GM18909 (cell line): ENCODE results near the gene BABAM1.
A peak's percentile ranks its signal among the peaks of the same experiment; 100 is the strongest.

ENCODE experiments used
- ATAC-seq: cut with Tn5 transposase; IDR thresholded peaks from one replicate; pipeline ENCODE4 v1.9.1; 2021; ENCODE audit warnings: mild to moderate bottlenecking; ENCODE audit not compliant: unreplicated experiment, poor library complexity

Gene BABAM1

DNA sequence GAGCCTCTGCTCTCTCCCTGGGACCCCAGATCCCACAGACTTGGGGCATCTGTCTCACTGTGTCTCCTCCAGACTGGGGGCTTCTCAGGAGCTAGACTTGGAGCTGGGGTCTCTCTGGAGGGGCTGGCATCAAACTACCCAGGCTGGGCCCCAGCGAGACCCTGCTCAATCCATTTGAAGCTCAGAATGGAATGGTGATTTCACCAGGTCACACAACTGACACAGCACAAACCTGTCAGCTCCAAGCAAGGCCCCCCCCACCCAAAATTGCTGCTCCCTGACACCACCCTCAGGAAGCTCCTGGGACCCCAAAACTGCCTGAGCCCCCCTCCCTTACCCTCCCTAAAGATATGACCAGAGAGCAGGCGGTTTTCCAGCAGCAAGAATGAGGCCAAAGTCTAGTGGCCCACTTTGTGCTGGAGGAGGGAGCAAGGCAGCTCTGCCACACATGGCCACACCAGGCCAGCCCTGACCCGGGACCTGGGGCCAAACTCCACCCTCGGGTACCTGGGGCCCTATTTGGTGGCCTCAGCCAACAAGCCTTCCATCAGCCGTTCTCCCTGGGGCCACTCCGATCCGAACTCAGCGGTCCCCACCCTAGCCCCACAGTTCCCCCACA, 23.9 kb upstream of the BABAM1 start:
- ATAC-seq: no peak

DNA sequence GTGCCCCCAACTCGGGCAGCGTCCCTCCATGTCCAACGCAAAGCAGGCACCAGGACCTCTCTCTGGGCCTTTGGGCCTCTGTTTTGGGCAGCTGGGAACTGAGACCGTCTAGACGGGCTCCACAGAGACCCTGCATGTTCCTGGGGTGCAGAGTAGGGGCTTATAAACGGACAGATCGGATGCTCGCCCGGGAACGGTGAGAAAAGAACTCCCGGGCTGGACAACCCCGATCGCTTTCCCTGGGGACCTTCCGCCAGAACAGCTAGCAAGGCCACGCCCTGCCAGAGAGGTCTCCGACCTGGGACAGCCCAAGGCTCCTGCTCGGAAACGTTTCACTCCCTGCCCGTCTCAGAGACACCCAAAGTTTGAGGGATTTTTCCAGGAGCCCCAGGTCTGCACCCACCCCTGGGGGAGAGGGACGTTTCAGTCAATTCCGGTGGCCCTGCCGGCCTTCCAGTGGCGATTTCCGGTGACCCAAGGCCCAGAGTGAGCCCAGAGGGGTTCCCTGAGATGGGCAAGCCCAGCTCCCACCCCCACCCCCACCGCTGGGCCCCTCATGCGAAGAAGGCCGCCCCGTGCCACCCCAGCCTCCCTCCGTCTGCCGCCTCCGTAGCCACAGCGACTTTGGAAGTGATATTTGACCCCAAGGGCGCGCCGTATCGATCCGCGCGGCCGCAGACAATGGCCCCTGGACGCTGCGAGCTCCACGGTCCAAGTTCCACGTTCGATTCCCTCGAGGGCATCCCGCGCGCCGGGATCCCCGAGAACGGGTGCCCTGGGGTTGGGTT, 23.2 kb upstream of the BABAM1 start:
- no peak for ATAC-seq

DNA sequence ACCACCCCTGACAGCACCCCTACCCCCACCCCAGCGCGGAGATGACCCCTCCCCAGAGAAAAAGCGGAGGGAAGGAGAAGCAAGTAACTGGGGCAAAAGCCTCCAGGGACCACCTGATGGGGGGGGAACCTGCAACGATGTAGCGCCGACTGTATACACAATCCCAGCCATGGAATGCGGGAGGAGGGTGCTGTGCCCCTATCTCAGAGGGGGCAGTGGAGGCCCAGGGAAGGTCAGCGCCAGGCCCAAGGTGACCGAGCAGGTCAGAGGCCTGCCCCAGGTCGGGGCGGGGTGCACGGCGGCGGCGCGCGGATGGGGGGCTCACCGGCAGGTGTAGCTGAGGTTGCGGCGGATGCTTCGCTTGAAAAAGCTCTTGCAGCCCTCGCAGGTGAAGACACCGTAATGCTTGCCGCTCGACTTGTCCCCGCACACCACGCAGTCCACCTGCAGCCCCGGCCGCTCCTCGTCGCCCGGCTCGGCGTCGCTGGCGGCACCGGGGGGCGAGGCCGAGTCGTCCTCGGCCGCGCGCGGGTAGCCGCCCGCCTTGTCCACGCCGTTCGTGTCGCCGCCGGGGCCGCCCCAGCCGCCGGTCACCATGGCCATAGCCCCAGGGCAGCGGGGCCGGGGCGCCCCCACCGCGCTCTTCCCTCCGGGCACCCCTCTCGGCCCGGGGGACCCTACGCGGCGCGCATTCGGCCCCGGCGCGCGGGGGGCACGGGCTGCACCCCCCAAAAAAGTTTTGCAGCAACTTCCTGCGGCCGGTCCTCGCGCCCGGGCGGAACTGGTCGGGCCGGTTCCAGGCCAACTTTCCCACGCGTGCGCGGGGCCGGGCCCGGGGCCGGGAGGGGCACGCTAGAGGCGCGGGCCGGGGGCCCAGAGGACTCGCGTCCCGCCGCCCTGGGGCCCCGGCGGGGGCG, 22.4 kb upstream of the BABAM1 start:
- peak; percentile 19 for ATAC-seq

DNA sequence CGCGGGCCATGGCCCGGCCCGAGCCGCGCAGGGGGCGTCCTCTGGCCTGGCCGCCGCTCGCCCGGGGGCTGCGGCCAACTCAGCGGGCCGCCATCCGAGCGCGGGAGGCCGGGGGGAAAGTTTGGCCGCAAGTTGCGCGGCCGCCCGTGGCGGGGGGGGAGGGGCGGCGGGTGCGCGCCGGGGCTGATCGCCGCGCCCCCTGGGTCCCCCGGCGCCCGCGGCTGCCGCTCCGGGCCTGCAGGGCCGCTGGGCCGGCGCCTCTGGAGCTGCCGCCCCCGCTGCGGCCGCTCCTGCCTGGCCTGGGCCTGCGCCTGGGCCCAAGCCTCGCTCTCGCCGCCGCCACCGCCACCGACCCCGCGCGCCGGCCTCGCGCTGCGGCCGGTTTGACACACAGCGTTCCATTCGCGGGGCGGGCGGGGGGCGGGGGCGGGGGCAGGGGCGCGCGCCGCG, 21.7 kb upstream of the BABAM1 start, which contains the start of gene NR2F6:
Gene NR2F6, minus strand, starts transcription at position 385 of the 450 bp plus-strand sequence. CDS start 699 bp downstream, outside the sequence.
- peak; percentile 18 for ATAC-seq

DNA sequence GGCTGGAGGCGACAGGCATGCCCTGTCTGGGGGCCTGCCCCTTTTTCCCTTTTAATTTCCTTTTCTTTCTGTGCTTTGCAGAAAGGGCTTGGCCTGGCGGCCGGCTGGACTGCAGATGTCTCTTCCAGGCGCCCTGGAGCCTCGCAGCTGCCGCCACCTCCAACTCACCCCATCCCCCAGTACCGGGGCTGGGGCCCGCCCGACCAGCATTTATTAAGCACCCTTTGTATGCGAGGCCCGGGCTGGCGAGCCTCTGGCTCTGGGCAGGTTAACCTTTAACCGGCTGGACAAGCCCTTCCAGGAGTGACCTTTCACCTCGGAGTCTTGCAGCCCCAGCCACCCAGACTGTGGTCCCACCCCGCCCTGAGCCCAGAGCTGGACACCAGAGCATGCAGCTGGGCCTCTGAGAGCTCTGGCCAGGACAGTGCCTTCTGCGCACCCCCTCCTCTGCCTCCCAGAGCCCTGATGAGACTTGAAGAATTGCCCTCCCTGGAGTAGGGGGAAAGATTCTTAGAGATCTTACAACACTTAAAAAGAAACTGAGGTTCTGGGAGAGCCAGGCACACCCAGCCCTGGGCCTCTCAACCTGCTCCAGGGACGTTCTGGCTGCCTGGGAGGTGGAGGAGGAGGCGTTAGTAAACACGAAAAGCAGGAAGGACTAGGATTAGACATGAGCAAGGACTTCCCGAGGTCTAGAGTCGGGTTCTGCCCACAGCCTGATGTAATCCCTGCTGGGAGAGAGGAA, 20.4 kb upstream of the BABAM1 start:
- ATAC-seq: no peak

DNA sequence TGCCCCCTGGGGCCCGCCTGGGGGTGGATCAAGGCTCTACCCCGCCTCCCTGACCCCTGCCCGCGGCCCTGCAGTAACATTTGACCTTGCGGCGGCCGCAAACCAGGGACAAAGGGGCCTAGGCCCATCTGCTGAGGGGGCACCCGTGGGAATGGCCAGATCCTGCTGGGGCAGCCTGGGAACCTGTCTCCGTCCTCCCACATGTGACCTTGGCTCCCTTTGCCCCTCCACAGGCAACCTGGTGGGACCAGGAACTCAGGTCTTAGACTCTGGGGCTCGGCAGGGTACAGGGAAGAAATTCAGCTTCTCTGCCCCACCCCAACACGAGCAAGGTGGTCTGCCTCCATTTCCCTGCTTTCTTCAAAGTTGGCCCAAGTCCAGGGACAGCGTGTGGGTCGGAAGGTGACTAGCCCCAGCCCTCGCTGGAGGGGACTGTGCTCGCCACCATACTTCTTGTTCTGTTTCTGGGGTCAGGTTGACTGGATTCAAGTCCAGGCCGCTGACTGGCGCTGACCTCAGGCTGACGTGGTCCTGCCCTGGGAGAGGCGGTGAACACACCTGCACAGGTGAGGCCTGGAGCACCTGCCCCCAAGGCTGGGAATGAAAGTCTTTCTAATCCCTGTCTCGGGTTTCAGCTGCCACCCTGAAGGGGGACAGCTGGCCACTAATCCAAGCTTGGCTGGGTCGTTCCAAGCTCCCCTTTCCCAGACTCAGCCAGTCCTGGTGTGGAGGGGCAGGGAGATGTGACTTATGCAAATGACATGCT, 19.0 kb upstream of the BABAM1 start:
- ATAC-seq: no peak

DNA sequence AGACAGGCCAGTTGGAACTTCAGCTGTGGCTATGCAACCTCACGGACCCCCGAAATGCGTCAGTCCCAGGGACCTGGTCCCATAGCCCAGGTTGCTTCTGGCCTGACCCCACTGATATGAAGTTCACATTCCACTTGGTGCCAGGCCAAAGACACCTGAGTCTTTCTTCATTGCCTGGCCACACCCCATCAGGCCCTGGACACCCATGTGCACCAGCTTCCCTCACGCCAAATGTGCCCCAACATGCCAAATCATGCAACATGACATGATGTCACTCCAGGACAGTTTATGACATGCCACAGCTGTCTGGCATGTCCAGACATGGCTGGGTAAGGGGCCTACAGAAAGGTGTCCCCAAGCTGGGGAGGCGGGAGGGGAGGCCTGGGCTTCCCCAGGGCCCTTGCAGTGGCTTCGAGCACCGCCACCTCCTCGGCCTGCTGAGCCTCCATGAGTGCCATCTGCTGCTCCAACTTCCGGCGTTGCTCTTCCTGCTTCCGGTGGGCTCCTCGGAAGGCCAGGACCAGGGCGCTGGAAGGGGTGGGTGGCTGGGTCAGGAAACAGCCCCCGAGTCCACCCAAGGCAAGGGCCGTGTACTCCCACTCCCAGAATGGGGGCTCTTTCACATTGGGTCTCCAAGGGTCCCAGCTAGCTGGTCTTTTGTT, 17.2 kb upstream of the BABAM1 start:
- ATAC-seq: no peak

DNA sequence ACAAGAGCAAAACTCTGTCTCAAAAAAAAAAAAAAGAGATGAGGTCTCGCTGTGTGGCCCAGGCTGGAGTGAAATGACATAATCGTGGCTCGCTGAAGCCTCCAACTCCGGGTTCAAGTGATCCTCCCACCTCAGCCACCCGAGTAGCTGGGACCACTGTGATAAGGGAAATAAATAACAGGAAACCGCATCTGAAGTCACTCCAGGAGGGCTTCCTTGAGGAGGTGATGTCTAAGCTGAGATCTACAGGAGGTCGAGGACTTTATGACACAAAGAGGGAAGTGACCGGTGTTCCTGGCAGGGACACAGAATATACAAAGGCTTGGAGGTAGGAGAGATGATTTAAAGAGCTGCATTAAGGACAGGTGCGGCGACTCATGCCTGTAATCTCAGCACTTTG, 12.6 kb upstream of the BABAM1 start:
- no peak for ATAC-seq

DNA sequence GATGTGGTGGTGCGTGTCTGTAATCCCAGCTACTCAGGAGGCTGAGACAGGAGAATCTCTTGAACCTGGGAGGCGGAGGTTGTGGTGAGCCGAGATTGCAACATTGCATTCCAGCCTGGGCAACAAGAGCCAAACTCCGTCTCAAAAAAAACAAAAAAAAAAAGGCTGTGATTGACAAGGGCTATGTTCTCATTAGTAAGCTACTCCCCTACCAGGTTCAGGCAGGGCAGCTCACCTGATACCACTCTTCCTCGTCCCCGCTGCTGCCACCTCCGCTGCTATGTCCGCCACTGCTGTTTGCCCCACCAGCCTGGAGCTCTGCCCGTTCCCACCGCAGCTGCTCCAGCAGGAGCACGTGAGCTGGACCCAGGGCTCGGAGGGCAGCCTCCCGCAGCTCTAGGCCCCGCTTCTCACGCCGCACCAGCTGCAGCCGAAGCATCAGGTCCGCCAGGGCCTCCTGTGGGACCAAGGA, 12.1 kb upstream of the BABAM1 start:
- no peak for ATAC-seq

DNA sequence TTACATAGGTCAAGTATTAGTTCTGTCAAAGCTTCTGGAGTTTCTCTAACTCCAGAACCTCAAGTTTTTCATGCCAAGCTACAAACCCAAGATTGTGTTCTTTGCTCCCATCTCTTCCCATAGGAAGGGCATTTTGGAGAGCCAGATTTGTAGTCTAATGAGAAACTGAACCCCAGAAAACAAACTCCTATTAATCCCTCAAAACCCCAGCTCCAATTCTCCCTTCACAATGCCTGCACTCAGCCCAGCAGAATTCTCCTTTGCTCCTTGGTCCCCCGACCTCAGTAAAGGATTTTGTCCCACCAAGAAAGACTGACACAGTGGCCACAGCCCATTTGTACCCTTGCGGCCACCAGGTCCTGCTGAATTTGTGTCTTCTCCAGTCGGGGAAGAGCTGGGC, 11.1 kb upstream of the BABAM1 start:
- ATAC-seq: no peak

DNA sequence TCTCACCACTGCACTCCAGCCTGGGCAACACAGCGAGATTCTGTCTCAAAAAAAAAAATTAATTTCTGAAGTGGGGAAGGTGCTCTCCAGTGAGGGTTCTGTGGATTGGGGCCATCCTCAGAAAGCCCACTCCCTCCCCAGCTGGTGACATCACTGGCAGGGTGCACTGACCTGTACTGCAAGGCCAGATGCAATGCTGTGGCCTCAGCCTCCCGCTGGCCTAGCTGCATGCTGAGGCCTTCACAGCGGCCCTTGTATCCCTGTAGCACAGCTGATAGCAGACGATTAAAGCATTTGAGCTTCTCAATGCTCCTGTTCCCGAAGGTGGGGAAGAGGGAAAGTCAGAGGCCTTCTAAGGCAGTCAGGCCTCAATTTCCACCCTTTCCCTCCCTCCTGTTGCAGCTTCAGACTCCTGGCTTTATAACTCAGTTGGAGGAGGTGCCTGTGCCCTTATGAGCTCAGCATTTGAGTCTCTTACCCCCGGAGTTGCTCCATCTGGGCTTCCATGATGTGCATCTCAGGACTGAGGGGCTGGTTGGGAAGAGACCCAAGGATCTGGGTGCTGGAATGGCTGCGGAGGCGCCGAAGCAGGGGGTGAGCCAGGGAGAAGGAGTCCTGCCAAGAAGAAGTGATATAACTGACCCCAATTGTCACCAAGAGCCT, 8.0 kb upstream of the BABAM1 start:
- ATAC-seq: no peak

DNA sequence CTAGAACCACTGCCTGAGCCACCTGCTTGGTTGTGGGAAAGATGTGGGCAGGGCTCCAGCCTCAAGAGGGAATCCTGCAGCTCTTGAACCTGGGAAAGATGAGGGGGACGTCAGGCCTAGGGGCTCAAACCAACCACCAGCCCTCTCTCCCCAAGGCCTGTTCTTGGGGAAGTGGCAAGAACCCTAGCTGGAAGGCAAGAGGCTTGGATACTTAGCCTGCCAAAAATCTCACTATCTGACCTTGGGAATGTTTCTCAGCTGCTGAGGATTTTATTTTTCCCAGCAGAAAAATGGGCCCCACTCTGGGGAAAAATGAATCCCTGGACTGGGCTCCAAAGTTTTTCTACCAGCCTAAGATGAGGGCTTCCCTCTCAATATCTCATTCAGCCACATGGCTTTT, 7.3 kb upstream of the BABAM1 start:
- ATAC-seq: no peak

DNA sequence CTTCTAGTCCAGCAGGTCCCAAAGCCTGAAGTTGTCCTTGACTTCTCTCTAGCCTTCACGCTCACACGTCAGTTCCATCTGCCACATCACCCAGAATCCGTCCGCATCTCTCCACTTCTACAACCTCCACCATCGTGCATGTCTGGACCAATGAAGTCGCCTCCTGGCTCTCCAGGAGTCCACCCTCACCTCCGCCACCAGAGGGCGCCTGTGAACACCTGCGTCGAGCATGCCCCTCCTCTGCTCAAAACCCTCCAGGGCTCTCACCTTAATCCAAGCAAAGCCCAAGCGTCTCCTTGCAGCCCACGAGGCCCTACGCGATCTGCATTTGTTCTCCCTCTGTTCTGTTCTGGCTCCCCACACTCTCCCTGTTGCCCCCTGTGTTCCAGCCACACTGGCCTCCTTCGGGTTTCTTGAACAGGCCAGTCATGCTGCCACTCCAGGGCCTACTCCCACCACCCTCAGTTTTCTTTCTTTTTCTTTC, 6.4 kb upstream of the BABAM1 start:
- peak; percentile 77 for ATAC-seq

DNA sequence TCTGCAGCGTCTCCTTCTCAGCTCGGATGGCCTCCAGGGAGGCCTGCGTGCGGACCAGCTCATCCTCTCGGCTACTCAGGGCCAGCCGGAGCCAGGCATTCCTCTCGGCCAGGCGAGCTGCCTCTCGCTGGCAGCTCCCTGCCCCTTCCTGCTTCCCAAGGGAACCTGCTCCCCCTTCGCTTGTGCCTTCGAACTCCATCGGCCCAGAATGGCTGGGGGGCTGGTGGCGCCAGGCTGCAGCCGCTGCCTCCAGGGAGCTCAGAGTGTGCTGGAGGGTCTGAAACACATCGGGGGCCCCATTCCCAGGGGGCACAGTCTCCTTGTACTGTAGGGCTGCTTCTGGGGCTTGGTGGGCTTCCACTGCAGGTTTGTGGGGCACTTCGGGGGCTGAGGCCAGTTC, 4.7 kb upstream of the BABAM1 start:
- no peak for ATAC-seq

DNA sequence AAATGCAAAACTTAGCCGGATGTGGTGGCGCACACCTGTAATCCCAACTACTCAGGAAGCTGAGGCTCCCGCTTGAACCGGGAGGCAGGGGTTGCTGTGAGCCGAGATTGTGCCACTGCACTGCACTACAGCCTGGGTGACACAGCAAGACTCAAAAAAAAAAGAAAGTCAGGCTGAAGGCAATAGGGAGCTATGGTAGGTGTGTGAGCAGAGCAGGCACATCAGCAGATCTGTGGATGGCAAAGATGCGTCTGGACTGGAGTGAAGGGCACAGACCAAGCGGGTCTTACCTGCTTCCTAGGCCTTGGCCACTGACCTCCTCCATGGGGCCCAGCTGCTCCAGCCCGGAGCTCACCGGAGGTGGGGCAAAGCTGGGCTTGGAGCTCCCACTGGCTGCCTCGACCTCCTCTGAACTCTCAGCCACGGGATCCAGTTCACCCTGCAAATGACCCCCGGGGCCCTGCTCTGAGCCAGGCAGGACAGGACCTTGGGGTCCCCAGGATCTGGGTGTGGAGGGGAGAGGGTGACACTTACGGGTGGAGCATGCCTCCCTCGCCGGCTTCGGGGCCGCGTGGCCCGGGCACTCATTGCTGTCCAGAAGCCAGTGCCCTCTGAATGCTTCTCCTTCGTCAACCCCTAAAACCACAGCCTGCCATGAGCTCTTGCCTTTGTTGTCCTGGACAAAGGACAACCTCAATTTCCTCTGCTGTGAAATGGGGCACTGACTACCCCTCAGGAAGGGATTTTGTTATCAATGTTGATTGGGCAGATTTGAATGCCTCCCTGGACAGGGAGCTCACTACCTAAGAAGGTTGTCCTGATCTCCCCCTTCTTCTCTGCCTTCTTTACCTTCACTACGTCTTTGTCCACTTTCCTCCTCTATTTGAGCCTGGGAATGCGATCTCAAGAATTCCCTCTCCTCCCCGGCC, 3.3 kb upstream of the BABAM1 start:
- no peak for ATAC-seq

DNA sequence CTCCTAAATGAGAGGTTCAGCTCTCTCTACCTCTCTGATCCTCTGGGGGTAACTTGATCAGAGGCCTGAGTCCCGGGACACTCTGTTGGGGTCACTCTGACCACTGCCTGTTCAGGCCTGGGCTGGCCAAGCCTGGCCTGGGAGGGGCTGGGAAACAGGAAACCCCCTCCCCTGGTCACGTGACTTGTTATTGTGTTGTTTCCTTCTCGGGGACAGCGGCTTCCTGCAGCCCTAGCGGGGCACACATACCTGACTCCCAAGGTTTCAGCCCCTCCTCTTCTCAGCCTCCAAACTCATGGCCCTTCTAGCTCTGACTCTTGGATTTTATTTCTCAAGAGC, 2.6 kb upstream of the BABAM1 start, which contains the start of gene USHBP1:
Gene USHBP1, minus strand, starts transcription at position 105 of the 339 bp plus-strand sequence. CDS start 446 bp downstream, outside the sequence.
- ATAC-seq: no peak

DNA sequence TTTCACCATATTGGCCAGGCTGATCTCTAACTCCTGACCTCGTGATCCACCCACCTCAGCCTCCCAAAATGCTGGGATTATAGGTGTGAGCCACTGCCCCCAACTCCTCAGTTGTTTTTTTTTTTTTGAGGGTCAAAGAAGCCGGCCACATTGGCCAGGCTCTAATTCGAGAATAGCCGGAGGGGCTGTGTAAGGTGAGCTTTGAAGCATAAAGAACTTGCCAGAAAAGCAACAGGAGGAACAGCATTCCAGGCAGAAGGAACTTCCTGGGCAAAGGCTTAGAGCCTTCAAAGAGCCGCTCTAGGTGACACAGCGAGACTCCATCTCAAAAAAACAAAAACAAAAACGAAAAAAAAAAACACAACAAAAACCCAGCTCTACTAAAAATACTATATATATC, 1.2 kb upstream of the BABAM1 start:
- no peak for ATAC-seq
